Vagina (tissue), 2 donors: Measurements from ENCODE around the gene TBCD. TPM values are rescaled to one million over a fixed set of nuclear protein-coding genes. Genes with fewer than 3 reads are reported as not detected.

Experiments
- DNase-seq, 2 donors: peaks; one replicate each; pipeline ENCODE4 v3.0.0-alpha.2; 2017; ENCODE audit errors: extremely low spot score in 2 of 2
- H3K27ac ChIP-seq: fragments of 200-600 bp; sonication (generic); one replicate; pipeline ENCODE4 v1.5.1; 2019
- H3K27me3 ChIP-seq: fragments of 200-600 bp; sonication (generic); one replicate; pipeline ENCODE4 v1.5.1; 2019
- H3K36me3 ChIP-seq, 2 donors: fragments of 200-600 bp; sonication (generic); one replicate each; pipeline ENCODE4 v1.5.1; 2017 to 2019
- H3K4me1 ChIP-seq: fragments of 200-600 bp; sonication (generic); one replicate; pipeline ENCODE4 v1.5.1; 2019
- H3K4me3 ChIP-seq, 2 donors: fragments of 200-600 bp; sonication (generic); 1 replicate in 1 of 2; 2 replicates in 1 of 2; pipeline ENCODE4 v1.5.1; 2016 to 2019
- H3K9me3 ChIP-seq: fragments of 200-600 bp; sonication (generic); one replicate; pipeline ENCODE4 v1.5.1; 2019
- CTCF ChIP-seq, 3 experiments: fragments of 450-650 bp in 2 of 3; fragments of 200-600 bp in 1 of 3; sonication (generic) in 1 of 3; IDR thresholded peaks; one replicate each; pipeline ENCODE4 v1.5.1; 2017 to 2019; ENCODE audit warnings: antibody characterized with exemption in 3 of 3, mild to moderate bottlenecking in 2 of 3, moderate library complexity in 2 of 3
- POLR2A ChIP-seq, 2 donors: fragments of 450-650 bp; IDR thresholded peaks; one replicate each; pipeline ENCODE4 v1.6.1; 2017; ENCODE audit warnings: antibody characterized with exemption in 2 of 2, mild to moderate bottlenecking in 2 of 2, moderate library complexity in 2 of 2
- POLR2AphosphoS5 ChIP-seq, 2 donors: sonication (generic); formaldehyde crosslinking; IDR thresholded peaks; one replicate each; pipeline ENCODE4 v1.9.0; 2017; ENCODE audit warnings: antibody characterized with exemption in 2 of 2, mild to moderate bottlenecking in 2 of 2, low read depth in 1 of 2; ENCODE audit not compliant: insufficient read depth in 1 of 2
- intact Hi-C: fragments of 100-400 bp; cut with DNase I; formaldehyde crosslinking; loops from one replicate; pipeline ENCODE4 v1.15.1; 2023
- total RNA-seq: library from RNA; depleted of rRNA; stranded (reverse); fragments of >200 nt; gene quantifications from one replicate; pipeline ENCODE4 v1.2.3, GENCODE V29; 2016

TBCD gene
- total RNA-seq, 1 donor from 2014 or later = 79.3 TPM

GRCh38 chr17:82899941-82900340, 148.1 kb downstream of the TBCD start:
- intact Hi-C loops = no loop called here

GRCh38 chr17:82900741-82901140, 148.9 kb downstream of the TBCD start:
- Histone ChIP-seq H3K4me3 (no peak overlapping the region), H3K36me3 (peaks cover 0 to 11% of the 10 kb centered on the region in 2 donors)
- intact Hi-C loops = no loop called here

More at GRCh38 chr17:82899941-82900340, 148.1 kb downstream of the TBCD start:
- no peak overlapping the region for H3K27ac ChIP-seq
- H3K9me3 ChIP-seq = no peaks in the 10 kb centered on the region
- no peak overlapping the region for H3K4me3 ChIP-seq
- peaks cover 0 to 11% of the 10 kb centered on the region in 2 donors for H3K36me3 ChIP-seq
- H3K27me3 ChIP-seq = no peaks in the 10 kb centered on the region
- TF ChIP-seq POLR2AphosphoS5 (IDR thresholded peaks at IDR 0.05; ENCODE audit: insufficient read depth in 1 of 2, low read depth in 1 of 2) (no peak), POLR2A (IDR thresholded peaks at IDR 0.05) (no peak), CTCF (IDR thresholded peaks at IDR 0.05) (no peak)
- DNase-seq = no peak
- H3K4me1 ChIP-seq = no peaks in the 10 kb centered on the region

GRCh38 chr17:82901356-82901755, 149.5 kb downstream of the TBCD start:
- H3K4me1 ChIP-seq = no peaks in the 10 kb centered on the region
- no peak overlapping the region for H3K4me3 ChIP-seq
- no peak for TF ChIP-seq POLR2A (IDR thresholded peaks at IDR 0.05)
- no peak for TF ChIP-seq POLR2AphosphoS5 (IDR thresholded peaks at IDR 0.05; ENCODE audit: insufficient read depth in 1 of 2, low read depth in 1 of 2)
- H3K27me3 ChIP-seq = no peaks in the 10 kb centered on the region
- intact Hi-C loops = no loop called here
- DNase-seq = no peak
- peaks cover 0 to 11% of the 10 kb centered on the region in 2 donors for H3K36me3 ChIP-seq
- H3K27ac ChIP-seq = no peak overlapping the region
- H3K9me3 ChIP-seq = no peaks in the 10 kb centered on the region

More at GRCh38 chr17:82900741-82901140, 148.9 kb downstream of the TBCD start:
- Histone ChIP-seq H3K27ac (no peak overlapping the region), H3K9me3 (no peaks in the 10 kb centered on the region), H3K27me3 (no peaks in the 10 kb centered on the region), H3K4me1 (no peaks in the 10 kb centered on the region)
- no peak for DNase-seq
- TF ChIP-seq POLR2A (IDR thresholded peaks at IDR 0.05) (no peak), POLR2AphosphoS5 (IDR thresholded peaks at IDR 0.05; ENCODE audit: insufficient read depth in 1 of 2, low read depth in 1 of 2) (no peak), CTCF (IDR thresholded peaks at IDR 0.05) (no peak)

- Histone ChIP-seq H3K36me3 (peaks cover 0 to 11% of the 10 kb centered on the region in 2 donors), H3K27ac (no peak overlapping the region), H3K4me1 (no peaks in the 10 kb centered on the region), H3K9me3 (no peaks in the 10 kb centered on the region), H3K27me3 (no peaks in the 10 kb centered on the region), H3K4me3 (no peak overlapping the region)
- TF ChIP-seq CTCF (IDR thresholded peaks at IDR 0.05) = no peak
- no peak for TF ChIP-seq POLR2A (IDR thresholded peaks at IDR 0.05)
- TF ChIP-seq POLR2AphosphoS5 (IDR thresholded peaks at IDR 0.05; ENCODE audit: insufficient read depth in 1 of 2, low read depth in 1 of 2) = no peak
- intact Hi-C loops = no loop called here
- DNase-seq = no peak
Measured at GRCh38 chr17:82901856-82902255, 150.0 kb downstream of the TBCD start.

- intact Hi-C loops = no loop called here
- no peak overlapping the region for H3K27ac ChIP-seq
- peaks cover 0 to 11% of the 10 kb centered on the region in 2 donors for H3K36me3 ChIP-seq
- DNase-seq = no peak
- TF ChIP-seq CTCF (IDR thresholded peaks at IDR 0.05) = no peak
- TF ChIP-seq POLR2AphosphoS5 (IDR thresholded peaks at IDR 0.05; ENCODE audit: insufficient read depth in 1 of 2, low read depth in 1 of 2) = no peak
- no peak for TF ChIP-seq POLR2A (IDR thresholded peaks at IDR 0.05)
- H3K9me3 ChIP-seq = no peaks in the 10 kb centered on the region
- H3K4me3 ChIP-seq = no peak overlapping the region
- no peaks in the 10 kb centered on the region for H3K27me3 ChIP-seq
- H3K4me1 ChIP-seq = no peaks in the 10 kb centered on the region
Measured at GRCh38 chr17:82902972-82903874, 151.4 kb downstream of the TBCD start.
